H1 (cell line): ENCODE data around the gene RDH12. TPM values are rescaled to one million over a fixed set of nuclear protein-coding genes. Genes with fewer than 3 reads are reported as not detected.

Experiments
- CTCF ChIA-PET: fragments of 300-600 bp; sonication (Branson Sonifier 250); formaldehyde crosslinking; loops from one replicate; lab custom pipeline; 2021; ENCODE audit not compliant: partially characterized antibody; lab: Charles Lee
- POLR2A ChIA-PET: fragments of 300-600 bp; sonication (Branson Sonifier 250); formaldehyde crosslinking; loops from one replicate; lab custom pipeline; 2021; ENCODE audit warnings: inconsistent platforms; ENCODE audit not compliant: partially characterized antibody; lab: Charles Lee
- DNase-seq, 2 experiments: peaks; one replicate each; pipeline versions ENCODE4 v3.0.0 to v3.0.0-alpha.2; 2010 to 2022; ENCODE audit warnings: low spot score in 2 of 2, low read depth in 1 of 2, mixed read lengths in 1 of 2
- FAIRE-seq: peaks from 2 replicates; lab custom pipeline; 2011; peaks lifted over from hg19 to GRCh38; lab: Jason Lieb, UNC
- H2AFZ ChIP-seq: 2 replicates; pipeline ENCODE4 v1.8.1; 2012; ENCODE audit warnings: low read length, inconsistent platforms
- H2AK5ac ChIP-seq: 2 replicates; pipeline ENCODE4 v1.6.1; 2013; ENCODE audit warnings: low read depth, low read length
- H2BK120ac ChIP-seq: replicated peaks from 2 replicates; pipeline ENCODE3; 2013; ENCODE audit warnings: low read depth, low read length, inconsistent platforms
- H2BK12ac ChIP-seq: 2 replicates; pipeline ENCODE4 v1.6.1; 2013; ENCODE audit warnings: low read depth, low read length
- H2BK15ac ChIP-seq: 2 replicates; pipeline ENCODE4 v1.6.1; 2013; ENCODE audit warnings: low read length
- H2BK20ac ChIP-seq: 2 replicates; pipeline ENCODE4 v1.6.1; 2013; ENCODE audit warnings: low read length
- H2BK5ac ChIP-seq: 2 replicates; pipeline ENCODE4 v1.6.1; 2013; ENCODE audit warnings: low read depth, low read length
- H3K14ac ChIP-seq: 2 replicates; pipeline ENCODE4 v1.6.1; 2013; ENCODE audit warnings: inconsistent platforms; ENCODE audit not compliant: insufficient read length
- H3K18ac ChIP-seq: 2 replicates; pipeline ENCODE4 v1.6.1; 2013; ENCODE audit warnings: low read length; ENCODE audit errors: extremely low read depth
- H3K23ac ChIP-seq: 2 replicates; pipeline ENCODE4 v1.6.1; 2013; ENCODE audit warnings: inconsistent platforms; ENCODE audit not compliant: insufficient read length
- H3K23me2 ChIP-seq: 2 replicates; pipeline ENCODE4 v1.6.1; 2013; ENCODE audit warnings: low read depth, low read length
- H3K27ac ChIP-seq: 2 replicates; pipeline ENCODE4 v1.6.1; 2011; ENCODE audit warnings: low read depth, low read length, inconsistent platforms
- H3K27me3 ChIP-seq, 4 experiments: replicated peaks in 1 of 4; 1 replicate in 1 of 4; 2 replicates in 3 of 4; pipeline versions ENCODE4 v1.6.1 to v1.8.1; 2011 to 2013; ENCODE audit warnings: low read length in 3 of 4, mild to moderate bottlenecking in 3 of 4, inconsistent platforms in 2 of 4, mixed read lengths in 2 of 4, moderate library complexity in 1 of 4; ENCODE audit not compliant: control insufficient read depth in 3 of 4, insufficient read depth in 3 of 4; ENCODE audit errors: extremely low read depth in 1 of 4
- H3K36me3 ChIP-seq, 4 experiments: 2 replicates each; pipeline versions ENCODE4 v1.6.1 to v1.8.1; 2011 to 2013; ENCODE audit warnings: mild to moderate bottlenecking in 4 of 4, low read length in 3 of 4, moderate library complexity in 2 of 4, control low read depth in 1 of 4, inconsistent platforms in 1 of 4; ENCODE audit not compliant: insufficient read depth in 4 of 4, control insufficient read depth in 2 of 4
- H3K4ac ChIP-seq: replicated peaks from 2 replicates; pipeline ENCODE3; 2013; ENCODE audit warnings: low read length, low read depth, mixed read lengths, inconsistent platforms; ENCODE audit not compliant: insufficient read length
- H3K4me1 ChIP-seq, 4 experiments: replicated peaks in 1 of 4; 1 replicate in 1 of 4; 2 replicates in 3 of 4; pipeline versions ENCODE4 v1.6.1 to v1.8.1; 2011 to 2013; ENCODE audit warnings: low read length in 3 of 4, inconsistent platforms in 2 of 4, mixed read lengths in 1 of 4; ENCODE audit not compliant: insufficient read depth in 4 of 4, control insufficient read depth in 3 of 4
- H3K4me2 ChIP-seq, 2 experiments: 2 replicates each; pipeline versions ENCODE4 v1.6.1 to v1.8.1; 2011 to 2013; ENCODE audit warnings: low read depth in 2 of 2, low read length in 2 of 2, control low read depth in 1 of 2, inconsistent platforms in 1 of 2, mild to moderate bottlenecking in 1 of 2; ENCODE audit not compliant: insufficient read depth in 1 of 2
- H3K4me3 ChIP-seq, 4 experiments: fragments of 200-600, 300-600 bp in 1 of 4; sonication (generic), shearing (Covaris generic), sonication (Bioruptor Twin) in 1 of 4; 2 replicates each; pipeline versions ENCODE4 v1.5.1 to v1.8.1; 2011 to 2016; ENCODE audit warnings: low read length in 4 of 4, low read depth in 3 of 4, control low read depth in 2 of 4, inconsistent platforms in 2 of 4, mild to moderate bottlenecking in 2 of 4, mixed read lengths in 1 of 4, moderate library complexity in 1 of 4; ENCODE audit not compliant: insufficient read depth in 2 of 4; ENCODE audit errors: extremely low read depth in 1 of 4
- H3K56ac ChIP-seq: replicated peaks from 2 replicates; pipeline ENCODE3; 2013; ENCODE audit warnings: low read depth, mild to moderate bottlenecking, mixed read lengths, low read length, inconsistent platforms; ENCODE audit not compliant: insufficient read length
- H3K79me1 ChIP-seq: 2 replicates; pipeline ENCODE4 v1.6.1; 2013; ENCODE audit warnings: low read depth, low read length, control low read depth
- H3K79me2 ChIP-seq, 2 experiments: 2 replicates each; pipeline versions ENCODE4 v1.6.1 to v1.8.1; 2012 to 2013; ENCODE audit warnings: low read length in 2 of 2, mild to moderate bottlenecking in 2 of 2, inconsistent platforms in 1 of 2; ENCODE audit not compliant: insufficient read depth in 2 of 2, control insufficient read depth in 1 of 2
- H3K9ac ChIP-seq, 4 experiments: replicated peaks in 1 of 4; 1 replicate in 1 of 4; 2 replicates in 3 of 4; pipeline versions ENCODE4 v1.6.1 to v1.8.1; 2011 to 2013; ENCODE audit warnings: low read depth in 3 of 4, low read length in 3 of 4, control low read depth in 2 of 4, mild to moderate bottlenecking in 2 of 4, moderate library complexity in 2 of 4, inconsistent platforms in 1 of 4; ENCODE audit errors: extremely low read depth in 1 of 4
- H3K9me3 ChIP-seq, 2 experiments: 2 replicates each; pipeline versions ENCODE4 v1.6.1 to v1.8.1; 2012 to 2013; ENCODE audit warnings: mild to moderate bottlenecking in 2 of 2, moderate library complexity in 2 of 2, control low read depth in 1 of 2, inconsistent platforms in 1 of 2, low read depth in 1 of 2, low read length in 1 of 2, mixed read lengths in 1 of 2; ENCODE audit not compliant: insufficient read depth in 2 of 2
- H4K20me1 ChIP-seq, 2 experiments: replicated peaks in 1 of 2; 2 replicates each; pipeline versions ENCODE3 to v1.8.1; 2011 to 2013; ENCODE audit warnings: inconsistent platforms in 2 of 2, low read length in 2 of 2, mild to moderate bottlenecking in 1 of 2; ENCODE audit not compliant: insufficient read depth in 2 of 2, control insufficient read depth in 1 of 2
- H4K5ac ChIP-seq: 2 replicates; pipeline ENCODE4 v1.6.1; 2013; ENCODE audit warnings: low read length, low read depth, mixed read lengths, inconsistent platforms; ENCODE audit not compliant: insufficient read length
- H4K8ac ChIP-seq: 2 replicates; pipeline ENCODE4 v1.8.0; 2013; ENCODE audit warnings: mild to moderate bottlenecking, moderate library complexity, low read length, inconsistent platforms; ENCODE audit not compliant: insufficient read depth; ENCODE audit errors: extremely low read depth
- H4K91ac ChIP-seq: replicated peaks from 2 replicates; pipeline ENCODE3; 2013; ENCODE audit warnings: low read length, mixed read lengths, inconsistent platforms; ENCODE audit not compliant: insufficient read length
- KDM1A ChIP-seq: fragments of 200-600, 300-600 bp; sonication (generic); IDR thresholded peaks from 2 replicates; pipeline ENCODE4 v1.7.1; 2016; ENCODE audit warnings: mild to moderate bottlenecking, low read length, borderline replicate concordance
- RFX5 ChIP-seq: IDR thresholded peaks from 2 replicates; pipeline ENCODE4 v1.6.1; 2011; ENCODE audit warnings: low read depth, low read length, improper control_type of control experiment, borderline replicate concordance
- TAF1 ChIP-seq: IDR thresholded peaks from 2 replicates; pipeline ENCODE4 v1.6.1; 2011; ENCODE audit warnings: mild to moderate bottlenecking, low read depth, low read length
- WGBS, 2 experiments: shearing (Covaris generic) in 1 of 2; methylation state at CpG; one replicate each; pipeline versions ENCODE4 v1.1.6 to v1.1.7; 2013 to 2015; ENCODE audit warnings: low lambda C conversion rate in 2 of 2, mixed read lengths in 2 of 2, inconsistent platforms in 1 of 2, low coverage in 1 of 2, missing lambda C conversion rate in 1 of 2; ENCODE audit not compliant: insufficient replicate concordance in 2 of 2, insufficient coverage in 1 of 2, insufficient read length in 1 of 2; ENCODE audit errors: extremely low coverage in 1 of 2, missing lambda C conversion rate in 1 of 2; 5-methylcytosine and 5-hydroxymethylcytosine counted together
- polyA plus RNA-seq, 7 experiments: library from polyadenylated mRNA; depleted of rRNA in 3 of 7; stranded (reverse) in 5 of 7; unstranded in 2 of 7; fragments of >200 nt in 5 of 7; fragments of 200-250 nt in 2 of 7; gene quantifications; 1 replicate in 5 of 7; 2 replicates in 1 of 7; 4 replicates in 1 of 7; pipeline versions ENCODE4 v1.2.1 to v1.2.3, GENCODE V29; 2011 to 2013; ENCODE audit warnings: missing spikeins in 2 of 7, mixed read lengths in 2 of 7
- total RNA-seq: library from RNA; stranded (reverse); fragmentation: NEBNext Ultra II Directional; extraction: Animal tissue kit (Norgen Biotek cat#: 25700); gene quantifications from 2 replicates; pipeline ENCODE4 v1.2.1, GENCODE V29; 2021

Gene RDH12
- total and polyA plus RNA-seq, 2 of the 8 experiments (the other 6 are each of a cell fraction or from before 2014, with no cell fraction given) = 1.2 to 1.5 TPM

DNA sequence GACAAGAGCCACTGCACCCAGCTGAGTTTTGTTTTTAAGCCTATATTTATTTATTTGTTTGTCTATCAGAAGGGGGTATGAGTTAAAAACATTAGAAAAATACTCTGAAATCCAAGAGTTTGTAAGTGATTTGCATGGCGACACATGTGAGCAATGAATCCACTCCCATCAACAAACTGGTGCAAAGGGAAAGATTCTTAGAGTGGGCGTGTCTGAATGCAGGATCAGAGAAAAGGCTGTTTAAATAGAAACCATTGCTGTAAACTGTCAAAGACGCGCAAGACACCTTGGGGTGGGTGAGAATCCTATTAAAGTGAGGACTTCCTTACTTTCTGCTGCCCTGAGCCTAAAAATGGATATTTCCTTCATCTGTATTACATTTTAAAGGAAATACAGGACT, 62.8 kb downstream of the RDH12 start:
- peaks cover 19 to 66% (median 55%) of the 10 kb centered on the region in 4 experiments for H3K36me3 ChIP-seq
- no peak overlapping the region for H3K4me3 ChIP-seq
- no peaks in the 10 kb centered on the region for H3K23me2 ChIP-seq
- no peaks in the 10 kb centered on the region for H3K4me1 ChIP-seq
- POLR2A ChIA-PET = no interaction called here
- H4K8ac ChIP-seq = no peak overlapping the region
- TF ChIP-seq TAF1 = no peak
- no peak for TF ChIP-seq RFX5
- TF ChIP-seq KDM1A = no peak
- TF ChIP-seq, all 59 proteins: peak for 0
- CTCF ChIA-PET = no interaction called here
- no peak for FAIRE-seq
- H2BK15ac ChIP-seq = no peak overlapping the region
- H2BK12ac ChIP-seq = no peak overlapping the region
- no peak overlapping the region for H2BK5ac ChIP-seq
- H3K79me2 ChIP-seq = no peaks in the 10 kb centered on the region
- H3K27ac ChIP-seq = no peak overlapping the region
- no peaks in the 10 kb centered on the region for H3K79me1 ChIP-seq
- no peak overlapping the region for H3K23ac ChIP-seq
- WGBS, 2 experiments = 87% methylated on average over 4 of the region's 4 CpGs; no CpG with 5 or more reads in 1 of the 2 experiments
- H2BK120ac ChIP-seq = no peak overlapping the region
- H3K56ac ChIP-seq = no peak overlapping the region
- H3K9me3 ChIP-seq = no peaks in the 10 kb centered on the region
- H4K91ac ChIP-seq = no peak overlapping the region
- H3K4ac ChIP-seq = no peak overlapping the region
- no peak overlapping the region for H3K14ac ChIP-seq
- H2AFZ ChIP-seq = no peak overlapping the region
- H3K9ac ChIP-seq = no peak overlapping the region
- no peak overlapping the region for H3K4me2 ChIP-seq
- H4K20me1 ChIP-seq = no peaks in the 10 kb centered on the region
- H2AK5ac ChIP-seq = no peak overlapping the region
- DNase-seq = no peak
- H2BK20ac ChIP-seq = no peak overlapping the region
- H3K27me3 ChIP-seq = no peaks in the 10 kb centered on the region
- H4K5ac ChIP-seq = no peak overlapping the region
- no peak overlapping the region for H3K18ac ChIP-seq
